Muscle of back (tissue), 13 donors: ENCODE data around the gene CLDN12. TPM values are rescaled to one million over a fixed set of nuclear protein-coding genes. Genes with fewer than 3 reads are reported as not detected.

Experiments
- DNase-seq, 3 donors: peaks; one replicate each; pipeline versions ENCODE4 v3.0.0 to v3.0.0-alpha.2; 2013
- long read RNA-seq, 9 donors: transcript quantifications; one replicate each; lab custom pipeline, GENCODE V29; 2026
- polyA plus RNA-seq, 10 donors: library from polyadenylated mRNA; unstranded; fragments of 120-200 nt; gene quantifications; one replicate each; pipeline ENCODE4 v1.2.1, GENCODE V29; 2013; ENCODE audit not compliant: insufficient read length in 10 of 10

The CLDN12 gene
- 10 to 100 TPM; 14.5 to 30.4 (median 19.6) TPM for polyA plus RNA-seq
- long read RNA-seq, donor 1, partial matches to known transcripts: 0 of 6 reads
- long read RNA-seq, donor 1, other reads (novel, unspliced or antisense): 0 of 6 reads
- long read RNA-seq, donor 2, partial matches to known transcripts: 0 of 1 reads
- long read RNA-seq, donor 2, other reads (novel, unspliced or antisense): 0 of 1 reads
- long read RNA-seq, donor 3: 0 reads
- long read RNA-seq, donor 4, partial matches to known transcripts: 0 of 4 reads
- long read RNA-seq, donor 4, other reads (novel, unspliced or antisense): 0 of 4 reads
- long read RNA-seq, donor 5, partial matches to known transcripts: 0 of 4 reads
- long read RNA-seq, donor 5, other reads (novel, unspliced or antisense): 0 of 4 reads
- long read RNA-seq, donor 6, partial matches to known transcripts: 0 of 6 reads
- long read RNA-seq, donor 6, other reads (novel, unspliced or antisense): 0 of 6 reads
- long read RNA-seq, donor 7, partial matches to known transcripts: 0 of 4 reads
- long read RNA-seq, donor 7, other reads (novel, unspliced or antisense): 0 of 4 reads
- long read RNA-seq, donor 8, partial matches to known transcripts: 0 of 2 reads
- long read RNA-seq, donor 8, other reads (novel, unspliced or antisense): 0 of 2 reads
- long read RNA-seq, donor 9: 0 reads

- DNase-seq: peak; percentile 89 to 95 (median 95)
These were observed at the start of gene CLDN12 for GRCh38 chr7:90403174-90404113. Gene CLDN12 (plus strand): TSS chr7:90403461. CDS start chr7:90412677, 9,216 bp downstream.

GRCh38 chr7:90383422-90383821 is 19.8 kb upstream of the CLDN12 start:
- peak in 1 of 3 donors; percentile 69 for DNase-seq

GRCh38 chr7:90383861-90384260 is 19.4 kb upstream of the CLDN12 start:
- DNase-seq: peak in 1 of 3 donors; percentile 31

- no peak for DNase-seq
These were observed 18.8 kb upstream of the CLDN12 start for GRCh38 chr7:90384433-90384832.

GRCh38 chr7:90387470-90388240 is 15.6 kb upstream of the CLDN12 start:
- DNase-seq: no peak

- no peak for DNase-seq
These were observed 12.3 kb upstream of the CLDN12 start for GRCh38 chr7:90390926-90391325.

- no peak for DNase-seq
These were observed 11.8 kb upstream of the CLDN12 start for GRCh38 chr7:90391488-90391887.

- DNase-seq: no peak
These were observed 6.8 kb upstream of the CLDN12 start for GRCh38 chr7:90396420-90396819.

GRCh38 chr7:90401989-90402388 is 1.3 kb upstream of the CLDN12 start:
- DNase-seq: peak; percentile 3 to 34 (median 18)

GRCh38 chr7:90402785-90403173 is 482 bp upstream of the CLDN12 start:
- DNase-seq: peak in 1 of 3 donors; percentile 13

- DNase-seq: no peak
These were observed 1.5 kb downstream of the CLDN12 start for GRCh38 chr7:90404777-90405176.

GRCh38 chr7:90407484-90407821 is 4.2 kb downstream of the CLDN12 start:
- DNase-seq: no peak

GRCh38 chr7:90408142-90408541 is 4.9 kb downstream of the CLDN12 start:
- DNase-seq: no peak

GRCh38 chr7:90409667-90410066 is 6.4 kb downstream of the CLDN12 start:
- DNase-seq: no peak

GRCh38 chr7:90411510-90411909 is 8.2 kb downstream of the CLDN12 start:
- DNase-seq: no peak

GRCh38 chr7:90412458-90413184 is 9.4 kb downstream of the CLDN12 start:
- no peak for DNase-seq

- no peak for DNase-seq
These were observed 9.9 kb downstream of the CLDN12 start for GRCh38 chr7:90413185-90413528.

GRCh38 chr7:90421651-90422050 is 18.4 kb downstream of the CLDN12 start:
- no peak for DNase-seq

- DNase-seq: no peak
These were observed 21.5 kb downstream of the CLDN12 start for GRCh38 chr7:90424720-90425119.

GRCh38 chr7:90425376-90425775 is 22.1 kb downstream of the CLDN12 start:
- DNase-seq: no peak
